HepG2 (cell line): ENCODE results near the gene MSANTD2. TPM values are rescaled to one million over a fixed set of nuclear protein-coding genes. Genes with fewer than 3 reads are reported as not detected.

Experiments used
- ARID4A ChIP-seq: sonication (generic); formaldehyde crosslinking; IDR thresholded peaks from 2 replicates; pipeline ENCODE4 v1.5.0; 2020; ENCODE audit warnings: mild to moderate bottlenecking, missing genetic modification reagents, borderline replicate concordance
- BCL6 ChIP-seq: IDR thresholded peaks from 2 replicates; pipeline ENCODE4 v1.6.1; 2016; ENCODE audit warnings: missing genetic modification reagents, missing compliant biosample characterization
- CREM ChIP-seq, 2 experiments: sonication (generic) in 1 of 2; formaldehyde crosslinking in 1 of 2; IDR thresholded peaks; 2 replicates each; pipeline versions ENCODE4 v1.4.0 to v1.6.1; 2016 to 2020; ENCODE audit warnings: antibody characterized with exemption in 1 of 2, mild to moderate bottlenecking in 1 of 2, missing genetic modification reagents in 1 of 2
- E2F5 ChIP-seq: sonication (generic); formaldehyde crosslinking; conservative IDR thresholded peaks from 2 replicates; pipeline ENCODE4 v1.4.0; 2020; ENCODE audit warnings: missing genetic modification reagents
- ELK4 ChIP-seq: sonication (generic); formaldehyde crosslinking; IDR thresholded peaks from 2 replicates; pipeline ENCODE4 v1.9.0; 2021; ENCODE audit warnings: missing genetic modification reagents, borderline replicate concordance
- EP300 ChIP-seq, 3 experiments: sonication (generic) in 1 of 3; formaldehyde crosslinking in 1 of 3; IDR thresholded peaks; 2 replicates each; pipeline versions ENCODE4 v1.5.1 to v1.6.1; 2011 to 2020; ENCODE audit warnings: low read depth in 2 of 3, low read length in 2 of 3, borderline replicate concordance in 1 of 3, improper control_type of control experiment in 1 of 3, mild to moderate bottlenecking in 1 of 3, missing genetic modification reagents in 1 of 3, moderate library complexity in 1 of 3
- FOXA3 ChIP-seq: IDR thresholded peaks from 2 replicates; pipeline ENCODE4 v1.6.1; 2016; ENCODE audit warnings: missing genetic modification reagents, missing compliant biosample characterization
- MED8 ChIP-seq: sonication (generic); formaldehyde crosslinking; IDR thresholded peaks from 2 replicates; pipeline ENCODE4 v1.8.1; 2023; ENCODE audit warnings: mild to moderate bottlenecking, missing genetic modification reagents; ENCODE audit not compliant: insufficient replicate concordance
- MLLT10 ChIP-seq: sonication (generic); formaldehyde crosslinking; IDR thresholded peaks from 2 replicates; pipeline ENCODE4 v1.4.0; 2020; ENCODE audit warnings: missing genetic modification reagents
- NFKBIZ ChIP-seq: IDR thresholded peaks from 2 replicates; pipeline ENCODE4 v1.6.1; 2018; ENCODE audit warnings: missing genetic modification reagents, missing compliant biosample characterization
- PAWR ChIP-seq: sonication (generic); formaldehyde crosslinking; IDR thresholded peaks from 2 replicates; pipeline ENCODE4 v1.4.0; 2020; ENCODE audit warnings: missing genetic modification reagents, mild to moderate bottlenecking, borderline replicate concordance
- RAD21 ChIP-seq: fragments of 450-650 bp; formaldehyde crosslinking; IDR thresholded peaks from 2 replicates; pipeline ENCODE4 v1.5.0; 2020; ENCODE audit warnings: mild to moderate bottlenecking
- RXRA ChIP-seq: sonication (generic); formaldehyde crosslinking; IDR thresholded peaks from 2 replicates; pipeline ENCODE4 v1.5.1; 2020; ENCODE audit warnings: missing genetic modification reagents
- SIX4 ChIP-seq: sonication (generic); formaldehyde crosslinking; IDR thresholded peaks from 2 replicates; pipeline ENCODE4 v1.4.0; 2020; ENCODE audit warnings: missing genetic modification reagents
- TMF1 ChIP-seq: sonication (generic); formaldehyde crosslinking; IDR thresholded peaks from 2 replicates; pipeline ENCODE4 v1.8.1; 2022; ENCODE audit warnings: low read depth, missing genetic modification reagents
- ZBTB3 ChIP-seq: sonication (generic); formaldehyde crosslinking; IDR thresholded peaks from 2 replicates; pipeline ENCODE4 v1.4.0; 2020; ENCODE audit warnings: low read depth, mild to moderate bottlenecking, moderate library complexity, missing genetic modification reagents, borderline replicate concordance
- ZEB1 ChIP-seq: IDR thresholded peaks from 2 replicates; pipeline ENCODE4 v1.6.1; 2012; ENCODE audit warnings: mild to moderate bottlenecking, low read depth, inconsistent platforms; ENCODE audit not compliant: insufficient replicate concordance
- ZNF160 ChIP-seq: sonication (generic); formaldehyde crosslinking; IDR thresholded peaks from 2 replicates; pipeline ENCODE4 v1.8.0; 2022; ENCODE audit warnings: mild to moderate bottlenecking, inconsistent platforms, missing genetic modification reagents
- ZNF44 ChIP-seq: sonication (generic); formaldehyde crosslinking; IDR thresholded peaks from 2 replicates; pipeline ENCODE4 v1.5.1; 2020; ENCODE audit warnings: mild to moderate bottlenecking, missing genetic modification reagents
- ZNF446 ChIP-seq: sonication (generic); formaldehyde crosslinking; IDR thresholded peaks from 2 replicates; pipeline ENCODE4 v1.5.0; 2020; ENCODE audit warnings: mild to moderate bottlenecking, missing genetic modification reagents
- ZNF670 ChIP-seq: sonication (generic); formaldehyde crosslinking; IDR thresholded peaks from 2 replicates; pipeline ENCODE4 v1.8.0; 2022; ENCODE audit warnings: mild to moderate bottlenecking, missing genetic modification reagents, borderline replicate concordance
- polyA plus RNA-seq, 8 experiments: library from polyadenylated mRNA; depleted of rRNA in 3 of 8; stranded (reverse) in 7 of 8; unstranded in 1 of 8; fragments of >200 nt; fragmentation: Illumina TruSeq in 4 of 8; extraction: Trizol in 4 of 8; gene quantifications; 2 replicates each; pipeline versions ENCODE4 v1.2.1 to v1.2.3, GENCODE V29; 2011 to 2016; ENCODE audit warnings: low read depth in 4 of 8, missing spikeins in 1 of 8, mixed read lengths in 1 of 8; ENCODE audit not compliant: insufficient read depth in 1 of 8
- total RNA-seq, 5 experiments: library from RNA; depleted of rRNA; stranded (reverse); fragments of >200 nt; fragmentation: Illumina TruSeq; extraction: Trizol; gene quantifications; 2 replicates each; pipeline ENCODE4 v1.2.3, GENCODE V29; 2016; ENCODE audit warnings: low read depth in 1 of 5

Gene MSANTD2
- total and polyA plus RNA-seq, 2 of the 13 experiments (the other 11 are each of a cell fraction or from before 2014, with no cell fraction given), result 8.7 to 10.1 TPM

GRCh38 chr11:124758355-124759265, 41.6 kb downstream of the MSANTD2 start (continued):
- TF ChIP-seq ARID4A (no peak; the same call in 1 of the 2 replicates), MLLT10 (CRISPR knock-in tag) (no peak), SIX4 (CRISPR knock-in tag) (no peak), ELK4 (no peak), ZNF160 (CRISPR knock-in tag) (no peak), BCL6 (CRISPR knock-in tag) (no peak), PAWR (CRISPR knock-in tag) (no peak), ZNF44 (CRISPR knock-in tag) (peak; percentile 76; the same call in 1 of the 2 replicates), RXRA (no peak), NFKBIZ (CRISPR knock-in tag) (no peak), ZEB1 (no peak), MED8 (CRISPR knock-in tag) (no peak), ZBTB3 (CRISPR knock-in tag) (0 out of 2 replicates have a peak, but pooled peaks have one; percentile 23), EP300 (IDR thresholded peaks at IDR 0.05; ENCODE audit: low read depth in 2 of 2, low read length in 2 of 2) (no peak), EP300 (CRISPR knock-in tag; IDR thresholded peaks at IDR 0.05; ENCODE audit: borderline replicate concordance) (no peak), TMF1 (CRISPR knock-in tag) (no peak), FOXA3 (CRISPR knock-in tag) (no peak; the same call in 1 of the 2 replicates), RAD21 (CRISPR knock-in tag) (peak; percentile 80), CREM (IDR thresholded peaks at IDR 0.05) (no peak), CREM (CRISPR knock-in tag; IDR thresholded peaks at IDR 0.05) (no peak), ZNF446 (no peak), E2F5 (CRISPR knock-in tag) (no peak), ZNF670 (CRISPR knock-in tag) (no peak)
